Body of pancreas (tissue), 4 donors: ENCODE results near the gene SLC5A7. TPM values are rescaled to one million over a fixed set of nuclear protein-coding genes. Genes with fewer than 3 reads are reported as not detected.

Experiments
- ATAC-seq: fragments of 150-250 bp; one replicate; pipeline ENCODE4 v1.9.1; 2016
- DNase-seq, 4 donors: peaks; one replicate each; pipeline ENCODE4 v3.0.0-alpha.2; 2019
- H3K27ac ChIP-seq, 4 donors: fragments of 200-600 bp; sonication (generic); 1 replicate in 3 of 4; 2 replicates in 1 of 4; pipeline versions ENCODE4 v1.5.1 to v1.6.1; 2016 to 2019; ENCODE audit warnings: mild to moderate bottlenecking in 1 of 4, mixed read lengths in 1 of 4, moderate library complexity in 1 of 4
- H3K27me3 ChIP-seq, 2 donors: fragments of 200-600 bp; sonication (generic); one replicate each; pipeline ENCODE4 v1.6.0; 2016; ENCODE audit warnings: mild to moderate bottlenecking in 1 of 2
- H3K36me3 ChIP-seq, 2 donors: fragments of 200-600 bp; sonication (generic); replicated peaks in 1 of 2; 2 replicates each; pipeline ENCODE4 v1.5.1; 2016; ENCODE audit warnings: low read depth in 2 of 2; ENCODE audit not compliant: insufficient read depth in 1 of 2
- H3K4me1 ChIP-seq: fragments of 200-600 bp; sonication (generic); one replicate; pipeline ENCODE4 v1.6.0; 2016
- H3K4me3 ChIP-seq, 2 donors: fragments of 200-600 bp; sonication (generic); 1 replicate in 1 of 2; 2 replicates in 1 of 2; pipeline ENCODE4 v1.5.1; 2016 to 2019
- H3K9me3 ChIP-seq, 3 donors: fragments of 200-600 bp; sonication (generic); 1 replicate in 2 of 3; 2 replicates in 1 of 3; pipeline ENCODE4 v1.5.1; 2016
- POLR2A ChIP-seq, 3 donors: fragments of 450-650 bp; IDR thresholded peaks; one replicate each; pipeline ENCODE4 v1.6.1; 2016; ENCODE audit warnings: antibody characterized with exemption in 3 of 3, mild to moderate bottlenecking in 2 of 3
- whole genome bisulfite sequencing, 2 donors: methylation state at CpG; one replicate each; pipeline ENCODE4 v1.1.5; 2017; 5-methylcytosine and 5-hydroxymethylcytosine counted together
- intact Hi-C: fragments of 100-400 bp; cut with DNase I; formaldehyde crosslinking; loops from one replicate; pipeline ENCODE4 v1.15.1; 2023
- total RNA-seq, 2 donors: library from RNA; depleted of rRNA; stranded (reverse); fragments of >200 nt; gene quantifications; one replicate each; pipeline ENCODE4 v1.1.0, GENCODE V29; 2016
- TF ChIP-seq, protein P1 (sequence below), 7 experiments: fragments of 450-650 bp in 4 of 7; fragments of 200-600 bp in 3 of 7; sonication (generic) in 3 of 7; IDR thresholded peaks; one replicate each; pipeline ENCODE4 v1.5.1; 2016 to 2019; ENCODE audit warnings: antibody characterized with exemption in 7 of 7

Gene SLC5A7
- total RNA-seq, 2 donors from 2014 or later, result 0.26 TPM; not detected in 1

GRCh38 chr2:108058576-108059137 lies 72.3 kb downstream of the SLC5A7 start:
- intact Hi-C loops, result no loop called here
- ATAC-seq (no peak), DNase-seq (no peak)
- Histone ChIP-seq H3K4me1 (no peaks in the 10 kb centered on the region), H3K9me3 (no peaks in the 10 kb centered on the region), H3K27me3 (peaks cover 0 to 5% of the 10 kb centered on the region in 2 donors), H3K36me3 (no peaks in the 10 kb centered on the region), H3K27ac (no peak overlapping the region), H3K4me3 (no peak overlapping the region)
- TF ChIP-seq, protein P1, sequence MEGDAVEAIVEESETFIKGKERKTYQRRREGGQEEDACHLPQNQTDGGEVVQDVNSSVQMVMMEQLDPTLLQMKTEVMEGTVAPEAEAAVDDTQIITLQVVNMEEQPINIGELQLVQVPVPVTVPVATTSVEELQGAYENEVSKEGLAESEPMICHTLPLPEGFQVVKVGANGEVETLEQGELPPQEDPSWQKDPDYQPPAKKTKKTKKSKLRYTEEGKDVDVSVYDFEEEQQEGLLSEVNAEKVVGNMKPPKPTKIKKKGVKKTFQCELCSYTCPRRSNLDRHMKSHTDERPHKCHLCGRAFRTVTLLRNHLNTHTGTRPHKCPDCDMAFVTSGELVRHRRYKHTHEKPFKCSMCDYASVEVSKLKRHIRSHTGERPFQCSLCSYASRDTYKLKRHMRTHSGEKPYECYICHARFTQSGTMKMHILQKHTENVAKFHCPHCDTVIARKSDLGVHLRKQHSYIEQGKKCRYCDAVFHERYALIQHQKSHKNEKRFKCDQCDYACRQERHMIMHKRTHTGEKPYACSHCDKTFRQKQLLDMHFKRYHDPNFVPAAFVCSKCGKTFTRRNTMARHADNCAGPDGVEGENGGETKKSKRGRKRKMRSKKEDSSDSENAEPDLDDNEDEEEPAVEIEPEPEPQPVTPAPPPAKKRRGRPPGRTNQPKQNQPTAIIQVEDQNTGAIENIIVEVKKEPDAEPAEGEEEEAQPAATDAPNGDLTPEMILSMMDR (IDR thresholded peaks at IDR 0.05), result no peak
- no peak for TF ChIP-seq POLR2A (IDR thresholded peaks at IDR 0.05)
- WGBS, 2 donors, result 55 to 60% methylated on average over 3 of the region's 3 CpGs

DNA sequence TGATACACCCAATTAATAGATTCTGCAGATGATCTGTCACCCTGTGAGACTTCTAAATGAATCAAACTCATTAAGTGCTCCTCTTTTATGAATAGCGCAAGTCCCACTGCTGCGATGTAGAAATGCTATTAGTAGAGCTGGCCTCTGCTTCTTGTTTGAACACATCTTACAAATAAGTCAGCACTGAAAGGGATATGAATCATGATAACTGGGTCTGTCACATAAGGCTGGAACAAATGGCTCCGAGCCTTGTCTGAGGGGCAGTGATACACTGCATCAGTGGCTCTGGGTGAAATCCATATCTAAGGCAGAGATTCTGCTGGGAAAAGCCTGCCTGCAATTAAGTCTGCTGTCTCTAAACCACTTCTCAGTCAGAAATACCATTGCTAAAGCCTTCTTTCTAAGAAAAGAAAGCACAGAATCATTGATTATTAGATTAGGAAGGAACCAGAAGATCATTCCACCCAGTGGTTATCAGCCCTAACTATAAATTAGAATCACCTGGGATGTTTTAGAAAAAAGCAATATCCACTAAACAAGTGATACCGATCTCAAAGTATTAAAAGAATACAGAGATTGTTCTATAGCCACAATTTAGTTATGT lies 75.2 kb downstream of the SLC5A7 start:
- no peak overlapping the region for H3K4me3 ChIP-seq
- no peak for ATAC-seq
- no peaks in the 10 kb centered on the region for H3K27me3 ChIP-seq
- no peaks in the 10 kb centered on the region for H3K9me3 ChIP-seq
- DNase-seq, result no peak
- WGBS, 2 donors, result 55 to 63% methylated on average over 4 of the region's 4 CpGs
- H3K4me1 ChIP-seq, result no peaks in the 10 kb centered on the region
- H3K27ac ChIP-seq, result no peak overlapping the region
- no peaks in the 10 kb centered on the region for H3K36me3 ChIP-seq
- intact Hi-C loops, result no loop called here
- TF ChIP-seq POLR2A (IDR thresholded peaks at IDR 0.05), result no peak
- TF ChIP-seq, protein P1 (IDR thresholded peaks at IDR 0.05), result no peak

Other genes starting within 250 kb of the SLC5A7 start
- gene RGPD4, start 159.6 kb upstream of the SLC5A7 start, total RNA-seq, result not detected